COR-L47 (cell line): ENCODE data around the gene CCDC47.

Experiments
- DNase-seq: peaks from one replicate; lab custom pipeline; 2025; lab: John Stamatoyannopoulos, UW

CCDC47 gene

DNA sequence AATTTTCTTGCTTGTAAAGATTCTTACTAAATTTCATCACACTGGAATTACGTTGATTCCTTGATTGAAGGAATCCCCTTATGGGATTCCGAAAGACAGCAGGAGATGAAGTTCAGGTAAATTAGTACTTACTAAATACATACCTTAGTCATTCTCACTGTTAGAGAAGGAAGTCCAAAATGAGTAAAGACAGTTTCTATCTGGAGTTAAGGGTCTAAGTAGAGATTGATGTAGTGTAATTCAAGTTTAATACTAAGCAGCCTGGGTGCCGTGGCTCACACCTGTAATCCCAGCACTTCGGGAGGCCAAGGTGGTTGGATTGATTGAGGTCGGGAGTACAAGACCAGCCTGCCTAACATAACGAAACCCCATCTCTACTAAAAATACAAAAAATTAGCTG, 10.1 kb upstream of the CCDC47 start:
- DNase-seq: no peak

DNA sequence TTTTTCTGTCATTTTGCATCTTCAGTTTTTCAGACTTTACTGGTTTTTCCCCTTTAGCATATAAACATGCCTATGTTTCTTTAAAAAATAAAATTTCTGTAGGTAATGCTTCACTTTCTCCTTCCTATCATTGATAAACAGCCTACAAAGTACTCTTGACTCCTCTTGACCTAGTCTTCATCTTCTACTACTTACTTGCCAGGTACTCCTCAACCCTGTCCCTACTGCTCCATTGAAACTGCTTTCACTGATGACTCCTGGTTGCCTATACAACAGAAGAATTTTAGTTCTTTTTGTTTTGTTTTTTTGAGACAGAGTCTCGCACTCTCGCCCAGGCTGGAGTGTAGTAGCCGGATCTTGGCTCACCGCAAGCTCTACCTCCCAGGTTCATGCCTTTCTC, 7.5 kb upstream of the CCDC47 start:
- DNase-seq: no peak

DNA sequence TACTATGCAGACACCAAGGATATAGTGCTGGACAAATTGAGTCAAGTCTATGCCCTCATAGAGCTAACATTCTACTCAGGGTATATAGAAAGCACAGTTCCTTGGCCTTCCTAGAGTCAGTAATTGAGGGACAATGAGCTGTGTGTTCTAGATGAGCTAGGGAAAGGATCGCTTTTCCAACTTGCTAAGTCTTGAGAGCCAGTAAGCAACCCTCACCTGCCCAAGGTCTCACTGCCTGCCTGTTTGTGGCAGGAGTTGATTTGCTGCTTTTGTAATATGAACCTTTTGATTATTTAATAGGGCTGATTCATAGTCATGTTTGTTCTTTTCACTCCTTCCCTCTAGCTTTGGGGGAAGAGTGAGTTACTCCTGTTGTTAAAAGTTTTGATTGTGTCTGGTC, 7.1 kb upstream of the CCDC47 start:
- no peak for DNase-seq

DNA sequence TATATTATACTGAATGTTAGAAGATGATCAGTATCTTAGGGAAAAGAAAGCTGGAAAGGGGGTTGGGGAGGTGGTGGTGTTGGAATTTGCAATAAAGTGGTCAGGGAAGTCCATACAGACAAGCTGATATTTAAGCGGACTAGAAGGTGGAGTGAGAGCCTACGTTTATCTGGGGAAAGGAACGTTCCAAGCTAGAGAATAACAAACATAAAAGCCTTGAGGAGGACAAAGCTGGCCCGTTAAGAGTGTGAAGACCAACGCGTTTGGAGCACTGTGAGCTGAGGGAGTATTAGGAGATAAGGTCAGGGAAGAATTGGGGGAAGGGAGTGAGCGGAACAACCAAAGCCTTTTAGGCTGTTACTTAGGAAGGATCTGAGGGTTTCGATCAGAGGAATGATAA, 2.0 kb upstream of the CCDC47 start:
- DNase-seq: no peak

DNA sequence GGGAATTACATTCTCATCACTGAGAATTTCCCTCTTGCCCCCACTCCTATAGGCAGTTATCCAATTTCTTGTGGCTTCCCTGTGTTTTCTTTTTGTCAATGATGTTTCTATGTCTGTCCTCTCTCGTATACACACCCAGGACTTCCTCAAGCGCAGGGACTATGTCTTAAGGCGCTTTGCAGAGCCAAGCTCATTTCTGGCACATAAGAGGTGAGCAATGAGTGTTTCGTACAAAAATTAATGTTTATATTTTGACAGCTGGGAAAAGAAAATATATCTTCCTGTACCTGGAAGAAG, 1.5 kb upstream of the CCDC47 start:
- no peak for DNase-seq

DNA sequence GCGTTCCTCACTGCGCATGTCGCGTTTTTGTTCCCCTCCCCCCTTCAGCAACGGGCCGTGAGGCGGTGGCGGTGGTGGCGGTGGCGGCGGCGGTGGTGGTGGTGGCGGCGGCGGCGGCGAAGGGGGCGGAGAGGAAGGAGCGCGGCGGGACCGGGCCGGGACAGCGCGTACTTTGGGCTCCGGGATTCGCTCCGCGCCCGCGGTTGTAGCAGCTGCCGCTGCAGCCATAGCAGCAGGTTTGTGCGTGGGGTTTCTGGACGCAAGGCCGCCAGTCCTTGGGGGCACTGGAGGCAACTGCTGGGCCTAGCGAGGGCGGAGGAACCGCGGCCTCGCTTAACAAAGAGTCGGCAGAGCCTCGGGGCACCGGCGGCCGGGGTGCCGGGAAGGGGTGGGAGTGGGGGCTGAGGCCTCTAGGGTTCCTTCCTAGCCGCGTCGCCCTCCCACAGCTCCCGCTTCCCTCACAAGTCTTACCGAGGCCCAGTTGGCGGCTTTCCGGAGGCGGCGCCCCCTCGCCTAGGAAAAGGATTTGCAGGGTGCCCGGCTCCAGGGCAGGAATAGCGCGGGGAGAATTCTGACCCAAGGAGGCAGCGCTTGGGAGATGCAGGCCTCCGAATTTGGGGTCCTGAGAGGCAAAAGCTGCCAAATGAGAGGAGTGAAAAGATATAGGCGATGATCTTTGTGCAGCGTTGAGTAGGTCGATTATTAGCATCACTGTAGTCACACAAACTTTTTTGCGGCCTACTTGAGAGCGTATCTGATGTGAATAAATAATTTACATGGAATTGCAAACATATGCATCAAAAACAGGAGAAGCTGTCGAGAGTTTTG, 958 bp upstream of the CCDC47 start, which contains the start of gene DDX42:
Gene DDX42, plus strand, starts transcription at position 30 of the 828 bp plus-strand sequence. CDS start 12,880 bp downstream, outside the sequence.
- DNase-seq: peak; percentile 59

DNA sequence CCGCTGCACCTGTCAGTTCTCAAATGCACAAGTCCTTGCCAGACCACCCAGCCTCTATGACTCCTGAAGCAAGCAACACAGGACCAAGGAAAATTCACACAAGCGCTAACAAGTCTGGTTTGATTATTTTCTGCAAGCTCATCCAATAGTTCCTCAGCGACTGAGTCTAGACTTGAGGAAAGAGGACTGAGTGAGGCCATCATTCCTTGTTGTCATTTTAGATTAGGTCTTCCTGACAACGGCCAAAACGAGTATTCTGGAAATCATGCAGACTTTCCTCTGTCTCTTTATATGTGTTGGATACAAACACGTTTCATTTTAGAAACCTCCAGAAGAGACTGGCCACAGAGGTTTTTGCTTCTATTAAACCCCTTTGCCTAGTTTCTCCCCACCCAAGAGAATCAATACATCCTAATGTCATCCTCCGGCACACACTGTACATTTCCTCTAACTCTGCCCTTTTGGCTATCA, 561 bp downstream of the CCDC47 start:
- no peak for DNase-seq

DNA sequence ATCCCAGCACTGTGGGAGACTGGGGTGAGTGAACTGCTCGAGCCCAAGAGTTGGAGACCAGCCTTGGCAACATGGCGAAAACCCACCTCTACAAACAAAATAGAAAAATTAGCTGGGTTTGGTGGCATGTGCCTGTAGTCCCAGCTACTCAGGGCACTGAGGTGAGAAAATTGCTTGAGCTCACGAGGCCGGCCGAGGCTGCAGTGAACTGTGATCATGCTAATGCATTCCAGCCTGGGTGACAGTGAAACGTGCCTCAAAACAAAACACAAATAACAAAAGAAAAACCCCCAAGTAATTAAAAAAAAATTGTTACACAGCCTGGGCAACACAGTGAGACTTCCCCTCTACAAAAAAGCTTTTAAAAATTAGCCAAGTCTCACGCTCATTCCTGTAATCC, 5.0 kb downstream of the CCDC47 start:
- no peak for DNase-seq

DNA sequence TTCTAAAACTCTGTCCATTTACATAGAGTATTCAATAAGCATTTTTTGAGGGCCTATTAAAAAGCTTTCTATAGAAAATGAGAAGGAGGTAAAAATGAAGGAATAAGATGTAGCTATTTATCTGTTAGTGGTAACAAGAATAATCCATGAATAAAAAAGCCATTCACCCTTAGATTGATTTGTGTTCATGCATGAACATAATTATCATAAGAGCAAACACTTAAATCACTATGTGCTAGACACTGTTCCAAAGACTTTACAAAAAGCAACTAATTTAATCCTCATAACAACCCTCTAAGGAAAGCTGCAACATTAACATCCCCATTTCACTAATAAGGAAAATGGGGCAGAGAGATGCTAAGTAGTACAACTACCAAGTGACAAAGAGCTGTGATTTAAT, 6.6 kb downstream of the CCDC47 start:
- no peak for DNase-seq

DNA sequence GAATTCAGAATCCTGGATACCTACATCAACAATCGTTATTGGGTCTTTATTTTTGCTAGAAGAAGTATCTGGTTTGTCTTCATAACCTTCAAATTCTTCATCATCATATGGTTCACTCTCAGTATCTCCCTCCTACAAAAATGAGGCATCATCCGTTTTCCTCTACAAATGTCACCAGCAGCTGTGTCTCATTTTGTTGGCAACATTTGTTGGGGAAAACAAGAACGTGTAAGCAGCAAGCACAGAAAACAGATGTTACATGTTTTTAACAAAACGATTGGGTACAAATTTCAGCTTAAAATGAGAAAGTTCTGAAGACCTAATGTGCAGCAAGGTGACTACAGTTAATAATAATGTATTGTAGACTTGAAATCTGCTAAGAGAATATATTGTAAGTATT, 8.7 kb downstream of the CCDC47 start:
- no peak for DNase-seq

DNA sequence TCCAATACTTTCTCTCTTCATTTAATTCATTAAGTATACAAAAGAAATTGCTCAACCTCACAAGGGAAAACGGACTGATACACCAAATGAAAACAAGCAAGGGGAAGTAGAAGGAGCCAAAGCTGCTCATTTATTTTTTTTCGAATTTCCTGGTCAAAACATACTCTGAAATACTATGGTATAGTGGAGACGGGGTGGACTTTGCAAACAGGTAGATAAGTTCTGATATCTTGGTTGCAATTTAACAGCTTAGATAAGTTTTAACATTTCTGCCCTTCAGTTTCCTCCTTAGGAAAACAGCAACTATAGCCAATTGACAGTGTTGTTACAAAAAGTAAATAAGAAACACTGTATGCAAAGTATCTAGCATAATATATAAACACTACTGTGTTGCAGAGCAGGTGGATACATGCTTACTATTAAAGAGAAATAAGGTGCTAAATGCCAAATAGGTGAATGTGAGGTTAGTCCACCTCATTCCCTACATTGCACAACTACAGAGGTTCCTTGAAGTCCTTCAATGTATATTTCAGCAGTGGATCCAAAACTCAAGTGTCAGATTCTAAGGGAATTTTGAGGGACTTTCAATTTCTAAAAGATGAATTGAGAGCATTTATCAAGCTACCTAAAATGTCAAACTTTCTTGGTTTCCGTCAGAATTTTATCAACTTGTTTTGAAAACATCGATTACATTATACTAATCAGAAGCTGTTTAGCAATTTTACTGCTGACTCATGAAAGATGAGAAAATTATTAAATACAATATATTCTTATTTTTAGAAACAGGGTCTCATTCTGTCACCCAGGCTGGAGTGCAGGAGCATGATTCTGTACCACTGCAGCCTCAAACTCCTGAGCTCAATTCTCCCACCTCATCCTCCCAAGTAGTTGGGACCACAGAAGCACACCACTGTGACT, 11.0 kb downstream of the CCDC47 start:
- DNase-seq: no peak

DNA sequence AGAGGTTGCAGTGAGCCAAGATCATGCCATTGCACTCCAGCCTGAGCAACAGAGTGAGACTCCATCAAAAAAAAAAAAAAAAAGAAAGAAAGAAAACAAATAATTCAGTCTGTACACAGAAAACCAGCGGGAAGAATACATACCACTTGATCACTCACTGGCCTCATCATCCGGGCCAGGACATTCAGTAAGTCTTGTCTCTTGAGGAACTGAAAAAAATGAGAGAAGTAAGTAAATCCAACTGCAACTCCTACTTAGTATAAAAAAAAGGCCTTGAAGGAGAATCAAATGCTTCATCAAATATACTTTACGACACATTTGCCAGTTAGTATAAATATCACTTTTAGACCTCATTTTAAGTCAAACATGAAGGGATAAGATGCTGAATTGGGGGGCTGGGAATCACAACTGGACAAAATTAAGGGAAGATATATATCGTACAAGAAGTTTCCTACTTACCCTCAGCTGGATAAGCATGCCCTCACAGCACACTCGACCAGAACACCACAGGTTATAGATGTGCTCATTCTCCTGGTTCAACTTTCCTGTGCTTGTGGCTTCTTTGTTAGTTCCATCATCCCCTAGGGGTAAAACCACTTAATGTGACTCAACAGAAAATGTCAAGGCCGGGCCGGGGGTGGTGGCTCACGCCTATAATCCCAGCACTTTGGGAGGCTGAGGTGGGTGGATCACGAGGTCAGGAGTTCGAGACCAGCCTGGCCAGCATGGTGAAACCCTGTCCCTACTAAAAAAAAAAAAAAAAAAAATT, 12.4 kb downstream of the CCDC47 start:
- DNase-seq: no peak

DNA sequence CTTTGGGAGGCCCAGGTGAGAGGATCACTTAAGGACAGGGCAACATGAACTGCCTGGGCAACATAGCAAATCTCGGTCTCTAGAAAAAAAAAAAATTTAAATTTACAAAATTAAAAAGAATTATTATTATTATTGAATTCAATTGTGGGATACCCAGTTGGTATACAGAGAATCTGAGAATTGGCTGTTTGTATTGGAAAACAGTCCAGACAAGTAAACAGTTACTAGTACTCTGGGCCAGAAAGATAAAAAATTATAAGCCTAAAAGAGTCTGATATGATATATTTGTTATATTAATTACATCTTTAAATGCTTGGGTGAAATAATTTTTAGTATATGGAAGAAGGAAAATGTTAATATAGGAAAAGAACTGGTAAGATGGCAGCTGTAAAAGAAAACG, 15.0 kb downstream of the CCDC47 start:
- no peak for DNase-seq

DNA sequence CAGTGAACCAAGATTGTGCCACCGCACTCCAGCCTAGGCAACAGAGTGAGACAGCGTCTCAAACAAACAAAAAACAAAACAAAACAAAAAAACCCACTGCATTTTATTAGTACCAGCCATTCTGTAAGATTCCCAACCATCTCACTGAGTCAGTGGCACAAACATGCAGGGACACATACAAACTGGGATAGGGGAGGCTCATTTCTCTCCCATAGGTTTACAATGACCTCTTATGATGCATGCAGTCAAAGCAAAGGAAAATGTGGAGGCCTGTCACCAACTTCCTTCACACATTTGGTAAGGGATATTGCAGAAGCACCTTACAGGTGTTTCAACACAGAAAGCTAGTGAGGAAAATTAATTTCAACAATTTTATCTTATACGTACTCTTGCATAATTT, 19.4 kb downstream of the CCDC47 start:
- DNase-seq: no peak

DNA sequence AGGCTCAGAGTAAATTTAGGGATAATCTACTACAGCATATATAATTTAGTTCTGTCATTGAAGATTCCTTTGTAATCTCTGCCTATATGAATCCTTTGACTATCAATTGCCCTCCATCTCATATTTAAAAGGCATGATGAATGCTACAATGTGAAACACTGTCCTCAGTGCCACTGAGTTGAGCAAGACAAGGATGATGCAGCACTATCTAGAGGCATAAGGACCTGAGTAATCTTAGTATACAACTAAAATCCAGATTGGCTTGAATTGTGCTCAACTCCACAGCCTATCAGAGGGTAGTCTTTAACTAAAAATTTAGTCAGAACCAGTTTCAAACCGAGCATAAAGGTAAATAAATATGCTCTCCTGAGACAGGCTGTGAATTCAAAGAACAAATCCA, 20.2 kb downstream of the CCDC47 start:
- no peak for DNase-seq

DNA sequence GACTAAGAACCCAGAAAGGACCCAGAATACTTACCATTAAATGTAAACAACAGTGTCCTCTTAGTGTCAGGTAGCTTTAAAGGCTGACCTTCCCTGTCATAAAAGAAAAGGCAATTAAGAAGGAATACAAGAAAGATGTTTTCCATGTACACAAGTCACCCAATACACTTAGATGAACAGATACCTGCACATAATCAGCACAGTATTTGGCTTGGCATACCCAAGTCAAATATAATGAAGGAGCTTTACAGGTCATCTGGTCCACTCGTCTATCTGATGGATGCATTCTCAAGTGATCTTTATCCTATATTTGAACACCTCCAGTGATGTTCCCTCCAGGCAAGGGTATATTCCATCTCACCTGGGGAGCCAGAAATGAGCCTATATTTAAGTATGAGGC, 20.7 kb downstream of the CCDC47 start:
- no peak for DNase-seq

DNA sequence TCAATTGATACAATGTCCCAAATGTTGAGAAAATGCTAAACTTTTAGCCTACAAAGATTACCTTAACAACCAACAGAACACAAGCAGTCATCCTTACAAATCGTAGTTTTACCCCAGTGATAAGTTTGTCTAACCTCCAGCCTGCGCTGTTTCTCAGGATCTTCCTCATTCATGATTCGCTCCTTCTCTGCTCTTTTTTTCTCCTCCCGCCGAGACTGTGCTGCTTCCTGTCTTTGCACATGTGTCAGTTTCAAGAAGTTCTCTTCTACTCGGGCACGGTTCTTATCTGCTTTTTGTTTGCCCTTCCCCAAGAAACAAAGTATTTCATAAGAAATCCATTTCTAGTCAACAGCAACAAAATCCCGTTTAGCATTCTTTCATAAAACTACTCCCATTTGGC, 21.6 kb downstream of the CCDC47 start:
- DNase-seq: no peak

DNA sequence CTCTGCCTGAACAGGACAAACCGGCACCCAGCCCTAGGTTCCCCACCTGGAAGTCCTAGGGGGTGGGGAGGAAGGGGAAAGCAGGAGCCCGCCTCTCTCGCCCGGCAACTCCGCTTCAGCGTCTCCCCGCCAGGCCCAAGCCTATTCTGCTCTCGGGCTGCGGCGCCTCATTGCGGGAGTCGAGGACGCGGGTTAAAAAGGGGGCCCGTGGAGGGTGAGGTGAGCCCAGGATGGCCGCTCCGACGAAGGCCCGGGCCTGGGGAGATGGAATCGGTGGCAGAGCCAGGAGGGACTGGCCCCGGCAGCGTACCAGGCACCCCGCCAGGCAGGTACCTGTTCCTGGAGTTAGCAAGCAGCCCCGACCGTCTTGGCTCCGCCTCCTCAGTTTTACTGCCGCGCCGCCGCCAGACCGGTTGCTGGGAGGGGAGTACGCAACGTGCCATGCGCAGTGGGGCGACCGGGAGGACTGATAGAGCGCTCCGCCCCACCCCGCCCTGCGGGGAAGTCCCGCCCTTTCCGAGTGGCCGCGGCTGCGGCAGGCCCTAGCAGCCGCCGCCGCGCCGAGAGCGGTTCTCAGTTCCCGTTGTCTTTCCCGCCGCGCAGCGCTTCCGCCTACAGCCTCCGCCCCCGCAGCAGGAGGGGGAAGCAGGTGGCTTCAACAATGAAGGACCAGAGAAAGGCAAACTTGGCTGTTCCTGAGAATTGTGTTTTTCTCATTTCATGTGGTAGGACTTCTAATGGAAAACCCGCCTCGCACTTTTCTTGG, 31.8 kb downstream of the CCDC47 start, which contains the start of gene STRADA:
Gene STRADA, minus strand, starts transcription at position 392 of the 766 bp plus-strand sequence. CDS start 13,430 bp downstream, outside the sequence.
- peak; percentile 99 for DNase-seq

DNA sequence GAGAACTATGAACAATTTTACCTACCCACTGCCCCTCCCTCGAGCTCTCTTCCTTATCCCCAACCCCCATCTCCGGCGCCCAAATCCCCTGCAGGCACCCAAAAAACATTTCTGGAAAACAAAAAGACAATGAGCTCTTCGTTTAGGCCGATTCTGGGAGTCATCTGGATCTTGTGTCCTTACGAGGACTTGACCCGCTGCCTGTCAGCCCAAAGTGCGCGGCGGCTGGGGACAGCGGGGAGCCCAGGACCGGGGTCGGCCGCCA, 32.3 kb downstream of the CCDC47 start:
- no peak for DNase-seq

DNA sequence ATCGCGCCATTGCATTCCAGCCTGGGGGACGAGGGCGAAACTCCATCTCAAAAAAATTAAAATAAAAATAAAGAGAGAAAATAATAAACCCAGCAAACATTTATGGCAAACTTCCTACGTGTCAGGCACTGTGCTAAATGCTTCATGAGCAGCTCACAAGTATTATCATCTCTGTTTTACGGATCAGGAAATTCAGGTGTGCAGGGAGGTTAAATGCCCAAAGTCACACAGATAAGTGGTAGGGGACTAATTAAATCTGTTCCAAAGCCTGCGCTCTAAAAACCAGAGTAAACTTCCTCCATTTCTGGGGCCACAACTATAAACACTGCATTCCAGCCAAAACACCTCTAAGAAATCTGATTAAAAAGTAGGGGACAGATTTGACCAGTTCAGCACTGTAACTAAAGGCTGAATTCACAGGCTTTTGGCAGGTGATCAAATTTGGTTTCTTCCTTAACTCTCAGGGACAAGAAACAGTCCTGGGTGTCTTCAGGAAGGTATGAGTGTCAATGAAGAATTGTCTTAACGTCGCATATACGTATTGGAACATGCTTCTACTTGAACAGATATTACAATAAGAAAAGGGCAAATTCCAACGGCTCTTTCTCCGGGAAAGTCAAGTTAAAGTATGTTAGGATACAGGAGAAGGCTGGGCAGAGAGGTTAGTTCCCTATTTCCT, 32.8 kb downstream of the CCDC47 start:
- DNase-seq: no peak

DNA sequence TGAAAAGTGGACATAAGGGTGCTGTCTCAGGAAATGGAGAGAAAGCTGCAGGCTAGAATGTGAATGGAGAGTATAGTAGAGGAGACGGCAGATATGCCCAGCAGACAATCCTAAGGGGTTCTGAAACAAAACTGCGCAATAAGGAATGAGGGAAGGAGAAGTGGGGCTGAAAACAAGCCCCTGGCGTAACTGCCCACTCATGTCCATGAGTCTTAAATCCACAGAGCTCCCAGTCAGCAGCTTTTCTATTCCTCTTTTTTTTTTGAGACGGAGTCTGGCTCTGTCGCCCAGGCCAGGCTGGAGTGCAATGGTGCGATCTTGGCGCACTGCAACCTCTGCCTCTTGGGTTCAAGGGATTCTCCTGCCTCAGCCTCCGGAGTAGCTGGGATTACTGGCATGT, 37.7 kb downstream of the CCDC47 start:
- no peak for DNase-seq
